Activated B cell treated with CpG ODN at 0.5 μM for 24 hours (primary cell): ENCODE results near the gene SLC36A4. TPM values are rescaled to one million over a fixed set of nuclear protein-coding genes. Genes with fewer than 3 reads are reported as not detected.

Source experiments
- ATAC-seq: fragments of 200-7000 bp; cut with Tn5 transposase; one replicate; pipeline ENCODE4 v1.10.0; 2021; ENCODE audit warnings: low read depth, mild to moderate bottlenecking, moderate library complexity
- CTCF ChIA-PET: fragments of 350-600 bp; sonication (Branson Sonifier 250); formaldehyde crosslinking; loops from one replicate; lab custom pipeline; 2021; ENCODE audit warnings: antibody characterized with exemption; lab: Charles Lee
- POLR2A ChIA-PET: fragments of 350-600 bp; sonication (Branson Sonifier 250); formaldehyde crosslinking; loops from one replicate; lab custom pipeline; 2021; ENCODE audit warnings: antibody characterized with exemption; lab: Charles Lee
- DNase-seq: peaks from one replicate; pipeline ENCODE4 v3.0.0; 2022
- H3K27ac Mint-ChIP-seq: one replicate; pipeline ENCODE4 v1.8.0; 2020; ENCODE audit warnings: mixed read lengths
- H3K27me3 Mint-ChIP-seq: one replicate; pipeline ENCODE4 v1.8.0; 2021; ENCODE audit warnings: mixed read lengths
- H3K36me3 Mint-ChIP-seq: one replicate; pipeline ENCODE4 v1.8.0; 2021; ENCODE audit warnings: low read depth, mixed read lengths
- H3K4me1 Mint-ChIP-seq: one replicate; pipeline ENCODE4 v1.8.0; 2021; ENCODE audit warnings: mixed read lengths
- H3K4me3 Mint-ChIP-seq: one replicate; pipeline ENCODE4 v1.8.0; 2020; ENCODE audit warnings: mild to moderate bottlenecking, mixed read lengths
- H3K9me3 Mint-ChIP-seq: one replicate; pipeline ENCODE4 v1.8.0; 2020; ENCODE audit warnings: mixed read lengths
- intact Hi-C: fragments of 100-400 bp; cut with micrococcal nuclease; formaldehyde crosslinking; loops from one replicate; pipeline ENCODE4 v1.15.1; 2024
- total RNA-seq: library from RNA; stranded (reverse); gene quantifications from 2 replicates; pipeline ENCODE4 v1.2.3, GENCODE V29; 2022
- TF ChIP-seq, protein P1 (sequence below): fragments of 200-600 bp; IDR thresholded peaks from one replicate; pipeline ENCODE4 v1.8.0; 2022; ENCODE audit warnings: antibody characterized with exemption, mild to moderate bottlenecking

The SLC36A4 gene
- total RNA-seq, 1 donor from 2014 or later = 17.0 TPM

- no peak for DNase-seq
- TF ChIP-seq, protein P1, sequence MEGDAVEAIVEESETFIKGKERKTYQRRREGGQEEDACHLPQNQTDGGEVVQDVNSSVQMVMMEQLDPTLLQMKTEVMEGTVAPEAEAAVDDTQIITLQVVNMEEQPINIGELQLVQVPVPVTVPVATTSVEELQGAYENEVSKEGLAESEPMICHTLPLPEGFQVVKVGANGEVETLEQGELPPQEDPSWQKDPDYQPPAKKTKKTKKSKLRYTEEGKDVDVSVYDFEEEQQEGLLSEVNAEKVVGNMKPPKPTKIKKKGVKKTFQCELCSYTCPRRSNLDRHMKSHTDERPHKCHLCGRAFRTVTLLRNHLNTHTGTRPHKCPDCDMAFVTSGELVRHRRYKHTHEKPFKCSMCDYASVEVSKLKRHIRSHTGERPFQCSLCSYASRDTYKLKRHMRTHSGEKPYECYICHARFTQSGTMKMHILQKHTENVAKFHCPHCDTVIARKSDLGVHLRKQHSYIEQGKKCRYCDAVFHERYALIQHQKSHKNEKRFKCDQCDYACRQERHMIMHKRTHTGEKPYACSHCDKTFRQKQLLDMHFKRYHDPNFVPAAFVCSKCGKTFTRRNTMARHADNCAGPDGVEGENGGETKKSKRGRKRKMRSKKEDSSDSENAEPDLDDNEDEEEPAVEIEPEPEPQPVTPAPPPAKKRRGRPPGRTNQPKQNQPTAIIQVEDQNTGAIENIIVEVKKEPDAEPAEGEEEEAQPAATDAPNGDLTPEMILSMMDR = no peak
- Mint-ChIP-seq H3K4me1 (no peaks in the 10 kb centered on the region), H3K27ac (no peak overlapping the region), H3K4me3 (no peak overlapping the region), H3K36me3 (peaks cover 7% of the 10 kb centered on the region), H3K9me3 (no peaks in the 10 kb centered on the region), H3K27me3 (no peaks in the 10 kb centered on the region)
- no peak for ATAC-seq
- ChIA-PET POLR2A (no interaction called here), CTCF (no interaction called here)
- intact Hi-C loops = no loop called here
Observed at GRCh38 chr11:93145390-93145915, 52.3 kb downstream of the SLC36A4 start.

GRCh38 chr11:93143800-93144199, 54.0 kb downstream of the SLC36A4 start:
- no peaks in the 10 kb centered on the region for H3K27me3 Mint-ChIP-seq

GRCh38 chr11:93143186-93143585, 54.6 kb downstream of the SLC36A4 start:
- Mint-ChIP-seq H3K9me3 (no peaks in the 10 kb centered on the region), H3K27me3 (no peaks in the 10 kb centered on the region), H3K27ac (no peak overlapping the region), H3K4me1 (no peaks in the 10 kb centered on the region), H3K4me3 (no peak overlapping the region), H3K36me3 (peaks cover 2% of the 10 kb centered on the region)
- no peak for DNase-seq
- intact Hi-C loops = no loop called here
- ChIA-PET CTCF (no interaction called here), POLR2A (no interaction called here)
- no peak for ATAC-seq
- TF ChIP-seq, protein P1 = no peak

More at GRCh38 chr11:93143800-93144199, 54.0 kb downstream of the SLC36A4 start:
- no peaks in the 10 kb centered on the region for H3K4me1 Mint-ChIP-seq
- no peak overlapping the region for H3K27ac Mint-ChIP-seq
- ChIA-PET CTCF (no interaction called here), POLR2A (no interaction called here)
- DNase-seq (no peak), ATAC-seq (no peak)
- H3K4me3 Mint-ChIP-seq = no peak overlapping the region
- H3K9me3 Mint-ChIP-seq = no peaks in the 10 kb centered on the region
- TF ChIP-seq, protein P1 = no peak
- H3K36me3 Mint-ChIP-seq = peaks cover 5% of the 10 kb centered on the region
- intact Hi-C loops = no loop called here

- no peak overlapping the region for H3K4me3 Mint-ChIP-seq
- no peaks in the 10 kb centered on the region for H3K4me1 Mint-ChIP-seq
- POLR2A ChIA-PET = no interaction called here
- H3K36me3 Mint-ChIP-seq = no peaks in the 10 kb centered on the region
- no peaks in the 10 kb centered on the region for H3K9me3 Mint-ChIP-seq
- H3K27me3 Mint-ChIP-seq = no peaks in the 10 kb centered on the region
- ATAC-seq = no peak
- CTCF ChIA-PET = no interaction called here
- TF ChIP-seq, protein P1 = no peak
- H3K27ac Mint-ChIP-seq = no peak overlapping the region
- no peak for DNase-seq
- intact Hi-C loops = no loop called here
Observed at GRCh38 chr11:93133488-93134109, 64.2 kb downstream of the SLC36A4 start.

GRCh38 chr11:93132836-93133235, 65.0 kb downstream of the SLC36A4 start:
- TF ChIP-seq, protein P1 = no peak
- intact Hi-C loops = no loop called here
- Mint-ChIP-seq H3K27ac (no peak overlapping the region), H3K27me3 (no peaks in the 10 kb centered on the region), H3K4me3 (no peak overlapping the region), H3K9me3 (no peaks in the 10 kb centered on the region), H3K36me3 (no peaks in the 10 kb centered on the region), H3K4me1 (no peaks in the 10 kb centered on the region)
- DNase-seq (no peak), ATAC-seq (no peak)
- ChIA-PET CTCF (no interaction called here), POLR2A (no interaction called here)
